C4-2B (cell line): Measurements from ENCODE around the gene GPR3.

Experiments
- ZFX ChIP-seq: fragments of 450-650 bp; IDR thresholded peaks from 2 replicates; pipeline ENCODE4 v1.6.1; 2017
- TF ChIP-seq, protein P1 (sequence below): fragments of 450-650 bp; conservative IDR thresholded peaks from 2 replicates; pipeline ENCODE4 v1.5.1; 2017; ENCODE audit warnings: mild to moderate bottlenecking

DNA sequence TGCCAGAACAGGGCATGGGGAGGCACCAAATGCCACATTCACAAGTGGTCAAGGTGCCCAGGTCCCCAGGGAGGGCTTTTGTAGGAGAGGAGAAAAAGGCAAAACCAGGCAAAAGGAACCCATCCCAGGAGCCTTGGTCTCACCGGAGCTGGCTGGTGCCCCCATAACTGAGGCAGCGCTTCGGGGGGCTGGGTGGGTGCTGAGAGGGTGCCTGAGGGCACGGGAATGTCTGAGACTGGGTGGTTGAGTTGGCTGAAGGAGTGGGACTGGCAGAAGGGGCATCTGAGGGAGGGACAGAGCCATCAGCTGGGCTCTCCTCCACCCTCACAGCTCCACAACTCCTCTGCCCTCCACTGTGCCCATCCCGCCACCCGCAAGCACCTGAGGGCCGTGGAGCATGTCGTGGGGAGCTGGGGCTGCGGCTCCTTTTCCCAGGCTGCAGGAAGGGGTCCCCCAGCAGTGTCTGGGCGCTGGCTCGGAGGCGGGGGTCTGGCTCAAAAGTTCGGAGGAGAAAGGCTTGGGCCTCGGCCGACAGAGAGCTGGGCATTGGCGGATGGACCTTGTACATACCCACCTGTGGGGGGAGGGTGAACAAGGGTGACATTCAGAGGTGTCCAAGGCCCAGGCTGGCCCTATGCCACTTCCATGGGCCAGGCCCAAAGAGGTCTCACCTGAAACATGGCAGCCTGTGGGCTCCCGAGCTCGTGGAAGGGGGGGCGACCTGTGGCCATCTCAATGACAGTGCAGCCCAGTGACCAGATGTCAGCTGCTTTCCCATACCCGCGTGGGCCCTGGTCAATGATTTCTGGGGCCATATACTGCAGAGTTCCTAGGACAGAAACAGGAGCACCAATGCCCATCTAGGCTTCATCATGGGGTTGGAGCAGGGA is 34.1 kb upstream of the GPR3 start:
- TF ChIP-seq, protein P1, sequence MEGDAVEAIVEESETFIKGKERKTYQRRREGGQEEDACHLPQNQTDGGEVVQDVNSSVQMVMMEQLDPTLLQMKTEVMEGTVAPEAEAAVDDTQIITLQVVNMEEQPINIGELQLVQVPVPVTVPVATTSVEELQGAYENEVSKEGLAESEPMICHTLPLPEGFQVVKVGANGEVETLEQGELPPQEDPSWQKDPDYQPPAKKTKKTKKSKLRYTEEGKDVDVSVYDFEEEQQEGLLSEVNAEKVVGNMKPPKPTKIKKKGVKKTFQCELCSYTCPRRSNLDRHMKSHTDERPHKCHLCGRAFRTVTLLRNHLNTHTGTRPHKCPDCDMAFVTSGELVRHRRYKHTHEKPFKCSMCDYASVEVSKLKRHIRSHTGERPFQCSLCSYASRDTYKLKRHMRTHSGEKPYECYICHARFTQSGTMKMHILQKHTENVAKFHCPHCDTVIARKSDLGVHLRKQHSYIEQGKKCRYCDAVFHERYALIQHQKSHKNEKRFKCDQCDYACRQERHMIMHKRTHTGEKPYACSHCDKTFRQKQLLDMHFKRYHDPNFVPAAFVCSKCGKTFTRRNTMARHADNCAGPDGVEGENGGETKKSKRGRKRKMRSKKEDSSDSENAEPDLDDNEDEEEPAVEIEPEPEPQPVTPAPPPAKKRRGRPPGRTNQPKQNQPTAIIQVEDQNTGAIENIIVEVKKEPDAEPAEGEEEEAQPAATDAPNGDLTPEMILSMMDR: no peak
- no peak for TF ChIP-seq ZFX
